Measurements from ENCODE around the gene PARM1.

PARM1 gene

GRCh38 chr4:75031775-75032174 is 98.9 kb downstream of the PARM1 start:
- no peak for DNase-seq (ENCODE audit: low read depth)

DNA sequence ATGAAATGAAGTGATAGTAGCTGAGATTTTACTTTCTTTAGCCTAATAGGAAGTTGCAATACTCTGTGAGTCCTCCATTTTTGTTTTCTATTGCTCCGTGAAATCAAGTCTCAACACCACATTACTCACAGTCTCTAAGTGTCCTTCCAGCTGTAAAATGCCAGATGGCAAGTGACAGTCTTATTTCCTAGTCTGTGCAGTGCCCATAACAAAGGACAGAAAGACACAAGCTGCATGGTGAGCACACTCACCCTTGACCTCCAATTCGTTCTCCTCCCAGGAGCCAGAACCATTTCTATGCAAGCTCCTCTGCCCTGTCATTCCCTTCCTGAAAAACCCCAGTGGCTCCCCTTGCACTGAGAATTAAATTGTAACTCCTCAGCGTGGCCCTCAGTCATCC is 101.6 kb downstream of the PARM1 start:
- no peak for DNase-seq (ENCODE audit: low read depth)

GRCh38 chr4:75035321-75035720 is 102.4 kb downstream of the PARM1 start:
- no peak for DNase-seq (ENCODE audit: low read depth)

- no peak for DNase-seq (ENCODE audit: low read depth)
These were observed 103.3 kb downstream of the PARM1 start for GRCh38 chr4:75036046-75036830.

GRCh38 chr4:75037252-75037651 is 104.3 kb downstream of the PARM1 start:
- DNase-seq (ENCODE audit: low read depth) = no peak

- DNase-seq (ENCODE audit: low read depth) = no peak
These were observed 105.5 kb downstream of the PARM1 start for GRCh38 chr4:75038376-75038775.

DNA sequence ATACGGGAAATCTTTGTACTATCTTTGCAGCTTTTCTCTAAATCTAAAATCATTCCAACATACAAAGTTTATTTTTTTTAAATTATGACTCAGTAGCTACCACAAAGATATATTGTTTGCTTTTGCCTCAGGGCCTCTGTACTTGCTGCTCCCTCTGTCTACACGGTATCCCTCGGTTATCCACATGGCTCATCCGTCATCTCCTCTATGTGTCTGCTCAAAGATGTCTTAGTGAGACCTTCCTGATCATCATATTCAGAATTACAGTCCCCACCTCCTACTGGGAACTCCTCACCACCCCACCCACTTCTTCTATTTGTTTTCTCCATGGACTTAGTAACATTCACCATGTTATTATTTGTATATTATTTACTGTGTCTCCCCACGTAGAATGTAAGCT is 107.8 kb downstream of the PARM1 start:
- no peak for DNase-seq (ENCODE audit: low read depth)

- DNase-seq (ENCODE audit: low read depth) = no peak
These were observed 109.8 kb downstream of the PARM1 start for GRCh38 chr4:75042601-75043208.

DNA sequence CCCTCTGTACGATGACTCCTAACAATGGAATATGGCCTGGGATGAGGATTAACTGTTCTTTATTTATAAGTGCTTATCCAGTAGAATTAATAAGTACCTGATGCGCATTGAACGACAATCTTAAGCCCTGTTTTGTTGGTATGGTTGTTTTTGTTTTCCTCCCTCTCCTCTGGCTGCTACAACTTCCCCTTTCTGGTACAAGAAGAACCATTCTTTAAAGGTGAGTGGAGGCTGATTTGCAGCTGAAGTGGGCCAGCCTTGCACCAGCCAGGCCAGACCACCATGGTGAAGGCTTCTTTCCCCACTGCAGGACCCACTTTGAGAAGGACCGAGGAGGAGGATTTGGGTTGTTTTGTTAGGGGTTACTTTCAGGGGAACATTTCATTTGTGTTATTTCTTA is 113.3 kb downstream of the PARM1 start:
- no peak for DNase-seq (ENCODE audit: low read depth)

GRCh38 chr4:75046641-75047040 is 113.7 kb downstream of the PARM1 start:
- no peak for DNase-seq (ENCODE audit: low read depth)

DNA sequence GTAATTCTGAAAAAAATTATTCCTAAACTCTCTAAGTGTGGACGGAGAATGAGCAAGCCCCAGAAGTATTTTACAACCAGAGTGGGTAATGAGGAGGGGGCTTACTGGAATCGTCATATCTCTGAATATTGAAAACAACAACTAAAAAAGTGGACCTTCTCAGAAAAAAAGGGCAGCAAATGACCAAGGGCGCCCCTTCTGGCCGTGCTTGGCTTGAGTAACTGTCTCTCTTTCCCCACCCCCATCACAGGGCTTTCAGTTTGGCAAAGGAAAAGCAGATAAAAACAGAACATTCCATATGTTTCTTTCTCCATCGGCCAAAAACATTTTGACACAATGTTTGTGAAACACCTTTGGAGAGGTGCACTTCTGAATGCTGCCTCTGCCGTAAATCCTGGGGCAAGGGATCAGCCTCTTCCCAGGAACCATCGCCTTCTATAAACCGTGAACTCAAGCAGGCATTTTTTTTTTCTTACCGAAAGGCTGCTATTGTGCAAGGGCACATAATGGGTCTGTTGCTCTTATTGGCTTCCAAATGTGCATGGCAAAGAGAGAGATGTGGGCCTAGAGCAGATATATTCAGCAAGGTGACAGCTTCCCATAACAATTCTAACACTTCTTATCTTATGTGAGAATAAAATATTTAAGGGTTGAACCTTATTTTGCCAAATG is 115.4 kb downstream of the PARM1 start:
- no peak for DNase-seq (ENCODE audit: low read depth)

- no peak for DNase-seq (ENCODE audit: low read depth)
These were observed 118.5 kb downstream of the PARM1 start for GRCh38 chr4:75051431-75051830.

DNA sequence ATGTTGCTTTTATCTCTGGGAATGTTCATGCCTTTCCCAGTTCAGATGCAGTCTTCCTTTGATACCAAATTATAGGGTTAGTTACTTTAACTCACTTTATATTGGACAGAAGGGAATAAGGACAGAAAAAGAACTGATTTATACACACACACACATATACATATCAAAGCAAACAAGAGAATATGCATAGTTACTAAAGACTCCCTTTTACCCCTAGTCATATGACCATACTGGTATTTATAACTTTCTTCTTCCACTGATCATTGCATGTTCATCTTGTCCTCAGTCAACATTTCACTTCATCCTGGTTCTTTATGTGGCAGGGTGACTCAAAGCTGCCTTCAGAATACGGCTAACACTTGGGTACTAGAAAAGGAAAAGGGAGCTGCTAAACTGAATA is 120.4 kb downstream of the PARM1 start:
- no peak for DNase-seq (ENCODE audit: low read depth)

GRCh38 chr4:75054078-75054477 is 121.2 kb downstream of the PARM1 start:
- DNase-seq (ENCODE audit: low read depth) = no peak

GRCh38 chr4:75056277-75056676 is 123.4 kb downstream of the PARM1 start:
- no peak for DNase-seq (ENCODE audit: low read depth)

GRCh38 chr4:75057369-75057768 is 124.5 kb downstream of the PARM1 start:
- no peak for DNase-seq (ENCODE audit: low read depth)

DNA sequence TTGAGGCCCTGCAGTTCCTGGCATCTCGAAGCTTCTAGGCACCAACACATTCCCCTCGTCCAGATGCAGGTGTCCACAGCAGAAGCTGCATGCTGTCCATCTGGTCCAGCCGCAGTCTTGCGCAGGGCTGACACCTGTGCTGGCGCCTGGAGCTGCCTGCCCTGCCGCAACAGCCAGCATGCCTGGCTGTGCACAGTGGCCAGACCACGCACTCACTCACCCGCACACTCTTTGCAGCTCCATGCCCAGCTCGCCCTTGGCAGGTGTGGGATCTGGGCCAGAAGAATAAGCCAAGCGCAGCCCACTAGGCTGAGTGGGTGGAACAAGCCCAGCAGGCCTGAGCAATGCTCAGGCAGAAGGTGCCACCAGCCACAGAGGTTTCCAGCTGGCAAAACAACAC is 125.6 kb downstream of the PARM1 start:
- DNase-seq (ENCODE audit: low read depth) = no peak

DNA sequence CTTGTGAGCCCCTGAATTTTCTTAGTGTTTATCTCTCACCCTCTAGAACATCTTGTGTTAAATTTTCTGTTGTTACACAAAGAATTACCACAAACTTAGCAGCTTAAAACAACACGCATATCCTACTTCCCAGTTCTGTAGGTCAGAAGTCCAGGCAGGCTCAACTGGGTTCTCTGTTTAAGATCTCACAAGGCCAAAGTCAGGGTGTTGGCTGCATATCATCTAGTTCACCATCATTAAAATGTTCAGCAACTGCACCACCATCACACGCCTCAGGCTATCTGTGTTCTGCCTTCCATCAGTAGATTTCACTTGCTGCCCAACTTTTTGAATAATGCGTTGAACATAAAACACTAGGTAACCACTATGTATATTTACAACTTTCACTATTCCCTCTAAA is 130.5 kb downstream of the PARM1 start:
- DNase-seq (ENCODE audit: low read depth) = no peak

DNA sequence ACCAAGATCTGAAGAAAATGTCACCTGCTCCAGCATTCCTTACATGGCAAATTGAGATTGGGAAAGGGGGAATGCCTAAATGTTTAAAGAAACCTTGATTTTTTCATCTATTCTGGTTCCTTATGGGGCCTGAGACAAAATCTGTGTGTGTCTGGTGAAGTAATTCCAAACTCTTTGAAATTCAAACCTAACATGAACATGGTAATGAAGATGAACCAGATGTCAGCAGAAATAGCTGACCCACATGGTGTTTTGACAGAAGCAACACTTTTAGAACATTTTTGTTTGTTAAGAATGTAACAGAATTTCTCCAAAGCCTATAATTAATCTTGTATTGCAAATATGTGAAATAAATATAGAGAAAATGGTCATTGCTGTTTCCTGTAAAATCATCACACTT is 133.0 kb downstream of the PARM1 start:
- no peak for DNase-seq (ENCODE audit: low read depth)

DNA sequence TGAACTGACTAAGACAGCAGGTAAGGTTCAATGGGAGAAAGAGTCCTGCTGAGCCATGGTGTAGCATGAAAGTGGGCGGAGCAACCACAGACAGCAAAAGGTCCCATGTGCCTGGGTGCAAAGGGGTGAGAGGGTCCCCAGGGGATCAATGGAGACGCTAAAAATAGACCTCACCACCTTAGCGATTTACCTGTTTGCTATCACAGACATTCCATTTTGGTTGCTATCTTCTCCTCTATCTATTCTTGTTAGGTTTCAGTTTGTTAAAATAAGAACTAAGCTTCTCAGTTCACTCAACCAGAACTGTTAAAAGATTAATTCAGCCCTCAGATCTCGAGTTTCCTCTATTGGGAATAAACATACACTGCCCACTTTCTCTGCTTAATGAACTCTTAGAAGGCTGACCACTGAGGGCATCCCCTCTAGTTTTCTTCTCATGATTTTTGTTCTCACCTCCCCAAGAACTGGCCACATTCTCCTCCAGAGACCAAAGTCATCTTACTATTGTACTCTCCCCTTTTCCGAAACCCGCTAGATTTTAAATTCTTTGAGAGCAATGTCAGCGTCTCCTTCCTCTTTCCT is 136.7 kb downstream of the PARM1 start:
- no peak for DNase-seq (ENCODE audit: low read depth)

DNA sequence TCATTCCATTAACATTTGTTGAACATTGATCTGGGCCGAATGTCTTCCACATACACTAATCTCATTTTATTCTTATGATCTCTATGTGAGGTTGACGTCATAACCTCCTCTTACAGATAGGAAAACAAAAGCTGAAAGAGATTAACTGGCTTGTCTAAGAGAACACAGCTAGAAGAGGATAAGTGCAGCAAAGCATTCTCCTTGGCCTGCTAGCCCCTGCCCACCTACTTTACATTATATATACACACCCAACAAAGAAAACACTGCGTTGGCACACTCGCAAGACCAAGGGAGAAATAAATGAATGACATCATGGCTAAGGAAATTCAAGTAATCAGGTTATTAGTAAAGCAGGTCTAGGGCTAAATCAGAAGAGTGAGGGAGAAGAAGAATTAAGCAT is 138.4 kb downstream of the PARM1 start:
- no peak for DNase-seq (ENCODE audit: low read depth)

GRCh38 chr4:75080888-75081287 is 148.0 kb downstream of the PARM1 start:
- DNase-seq (ENCODE audit: low read depth) = no peak

- DNase-seq (ENCODE audit: low read depth) = no peak
These were observed 148.6 kb downstream of the PARM1 start for GRCh38 chr4:75081561-75081960.
